NB4 (cell line): Measurements from ENCODE around the gene FERMT1.
"Not testable (repeated sequence)": the region's sequence is repeated elsewhere in the genome, so short reads cannot be mapped to it uniquely, and the experiment has no call there.

Experiments
- DNase-seq: peaks from one replicate; pipeline ENCODE4 v3.0.0; 2010; ENCODE audit warnings: low read depth
- H3K4me3 ChIP-seq: one replicate; pipeline ENCODE4 v1.5.1; 2011; ENCODE audit warnings: mild to moderate bottlenecking, low read depth, low read length, moderate library complexity
- CTCF ChIP-seq: IDR thresholded peaks from one replicate; pipeline ENCODE4 v1.5.1; 2012; ENCODE audit warnings: low read depth, low read length
- MAX ChIP-seq: IDR thresholded peaks from 2 replicates; pipeline ENCODE4 v1.6.1; 2011; ENCODE audit warnings: low read depth, low read length
- MYC ChIP-seq: IDR thresholded peaks from 2 replicates; pipeline ENCODE4 v1.6.1; 2011; ENCODE audit warnings: low read depth, low read length
- POLR2A ChIP-seq: IDR thresholded peaks from 2 replicates; pipeline ENCODE4 v1.6.1; 2011; ENCODE audit warnings: mild to moderate bottlenecking; ENCODE audit not compliant: insufficient read length; ENCODE audit errors: extremely low read depth

FERMT1 gene

GRCh38 chr20:6039766-6040165 lies 83.1 kb downstream of the FERMT1 start:
- no peak overlapping the region for H3K4me3 ChIP-seq
- TF ChIP-seq MAX = no peak
- no peak for TF ChIP-seq MYC
- no peak for TF ChIP-seq CTCF
- TF ChIP-seq POLR2A = no peak
- DNase-seq = no peak

GRCh38 chr20:6038256-6038655 lies 84.6 kb downstream of the FERMT1 start:
- no peak for TF ChIP-seq MAX
- TF ChIP-seq CTCF = no peak
- TF ChIP-seq MYC = no peak
- TF ChIP-seq POLR2A = no peak
- no peak overlapping the region for H3K4me3 ChIP-seq
- no peak for DNase-seq

- no peak for TF ChIP-seq MYC
- TF ChIP-seq MAX = no peak
- TF ChIP-seq POLR2A = no peak
- TF ChIP-seq CTCF = no peak
- no peak overlapping the region for H3K4me3 ChIP-seq
- no peak for DNase-seq
Observed at GRCh38 chr20:6037082-6037481, 85.7 kb downstream of the FERMT1 start.

- no peak for DNase-seq
- no peak for TF ChIP-seq MYC
- TF ChIP-seq MAX = no peak
- no peak for TF ChIP-seq CTCF
- no peak for TF ChIP-seq POLR2A
Observed at GRCh38 chr20:6036213-6036612, 86.6 kb downstream of the FERMT1 start.

GRCh38 chr20:6034134-6034969 lies 88.5 kb downstream of the FERMT1 start:
- no peak for TF ChIP-seq POLR2A
- no peak for TF ChIP-seq MAX
- no peak for TF ChIP-seq MYC
- TF ChIP-seq CTCF = no peak
- no peak overlapping the region for H3K4me3 ChIP-seq
- DNase-seq = no peak

More at GRCh38 chr20:6036213-6036612, 86.6 kb downstream of the FERMT1 start:
- no peak overlapping the region for H3K4me3 ChIP-seq

GRCh38 chr20:6032907-6033306 lies 89.9 kb downstream of the FERMT1 start:
- DNase-seq, H3K4me3 ChIP-seq: not testable (repeated sequence)
